ENCODE data around the gene RNF44.

- TF ChIP-seq CTCF (conservative IDR thresholded peaks at IDR 0.05) (no peak), ZFX (IDR thresholded peaks at IDR 0.05) (no peak)
Observed at GRCh38 chr5:176557846-176558245, 20.6 kb upstream of the RNF44 start.
